ENCODE data around the gene EXD3. TPM values are rescaled to one million over a fixed set of nuclear protein-coding genes. Genes with fewer than 3 reads are reported as not detected.

The EXD3 gene
- total RNA-seq, 1 experiment from 2014 or later: 1.9 TPM

DNA sequence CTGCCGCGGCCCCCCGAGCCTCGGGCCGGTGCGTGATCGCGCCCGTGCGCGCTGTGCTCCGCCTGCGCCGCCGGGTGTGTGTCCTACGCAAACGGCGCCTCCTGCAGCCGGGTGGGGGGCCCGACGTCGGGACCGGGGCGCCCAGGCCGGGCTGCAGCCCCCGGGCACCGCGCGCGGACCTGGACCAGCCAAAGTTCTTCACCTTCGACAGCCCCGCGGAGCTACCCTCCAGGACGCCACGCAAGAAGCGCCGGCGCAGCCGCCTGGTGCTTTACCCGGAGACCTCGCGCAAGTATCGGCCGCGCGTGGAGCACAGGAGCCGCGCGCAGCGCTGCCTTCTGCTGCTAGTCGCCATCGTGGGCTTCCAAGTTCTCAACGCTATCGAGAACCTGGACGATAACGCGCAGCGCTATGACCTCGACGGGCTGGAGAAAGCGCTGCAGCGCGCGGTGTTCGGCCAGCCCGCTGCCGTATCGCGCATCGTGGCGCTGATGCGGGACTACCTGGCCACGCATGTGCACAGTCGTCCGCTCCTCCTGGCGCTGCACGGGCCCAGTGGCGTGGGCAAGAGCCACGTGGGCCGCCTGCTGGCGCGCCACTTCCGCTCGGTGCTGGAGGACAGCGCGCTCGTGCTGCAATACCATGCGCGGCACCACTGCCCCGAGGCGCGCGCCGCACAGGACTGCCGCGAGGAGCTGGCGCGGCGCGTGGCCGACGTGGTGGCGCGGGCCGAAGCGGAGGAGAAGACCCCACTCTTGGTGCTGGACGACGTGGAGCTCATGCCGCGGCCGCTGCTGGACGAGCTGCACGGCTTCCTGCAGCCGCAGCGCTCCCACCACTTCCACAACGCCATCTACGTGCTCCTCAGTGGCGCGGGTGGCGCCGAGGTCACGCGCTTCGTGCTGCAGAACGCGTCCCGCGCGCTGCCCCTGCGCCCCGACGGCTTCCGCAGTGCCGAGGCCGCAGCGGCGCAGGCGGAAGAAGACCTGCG lies 143.9 kb downstream of the EXD3 start:
- H3K27me3 ChIP-seq: no peaks in the 10 kb centered on the region

DNA sequence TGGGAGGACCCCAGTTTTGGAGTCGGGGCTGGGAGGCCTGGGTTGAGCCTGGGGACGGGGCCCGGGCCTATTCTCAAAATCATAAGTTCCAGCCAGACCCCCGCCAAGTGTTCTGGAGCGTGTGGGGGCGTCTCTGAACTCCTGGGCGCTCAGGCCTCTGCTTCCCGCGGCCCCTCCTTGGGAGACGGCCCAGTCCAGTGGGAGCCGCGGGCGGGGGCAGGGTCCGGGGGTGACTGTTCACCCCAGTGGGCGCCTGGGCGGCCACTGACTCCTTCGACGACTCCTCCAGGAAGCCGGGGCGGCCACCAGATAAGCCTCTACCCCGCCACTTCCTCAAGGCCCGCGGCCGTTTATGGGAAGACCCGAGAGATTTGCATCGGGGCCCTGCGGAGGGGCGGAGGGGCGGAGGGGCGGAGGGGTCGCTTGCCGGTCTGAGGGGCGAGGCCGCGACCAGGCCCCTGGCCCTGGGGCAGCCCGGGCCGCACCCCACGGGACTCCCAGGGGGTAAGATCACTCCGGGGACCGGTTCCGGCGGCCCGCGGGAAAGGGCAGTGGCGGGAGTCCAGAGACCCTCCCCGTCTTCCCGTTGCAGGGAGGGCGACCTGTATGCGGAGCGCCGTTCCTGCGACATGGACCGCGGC lies 144.8 kb downstream of the EXD3 start:
- DNase-seq: peak in 1 of 2 experiments; percentile 7
- Histone ChIP-seq H3K9me3 (replicated peaks) (no peaks in the 10 kb centered on the region), H3K36me3 (0 out of 2 replicates have a peak, but pooled peaks cover 2% of the 10 kb centered on the region), H3K27me3 (no peaks in the 10 kb centered on the region), H3K4me1 (peaks cover 31% of the 10 kb centered on the region), H3K27ac (peak overlapping the region; percentile 95), H3K4me3 (peak overlapping the region; percentile 45)

More for the DNA sequence above, 143.9 kb downstream of the EXD3 start:
- H3K9me3 ChIP-seq (replicated peaks): no peaks in the 10 kb centered on the region
- peaks cover 31% of the 10 kb centered on the region for H3K4me1 ChIP-seq
- DNase-seq: no peak
- H3K27ac ChIP-seq: no peak overlapping the region
- no peaks in the 10 kb centered on the region for H3K36me3 ChIP-seq
- no peak overlapping the region for H3K4me3 ChIP-seq

DNA sequence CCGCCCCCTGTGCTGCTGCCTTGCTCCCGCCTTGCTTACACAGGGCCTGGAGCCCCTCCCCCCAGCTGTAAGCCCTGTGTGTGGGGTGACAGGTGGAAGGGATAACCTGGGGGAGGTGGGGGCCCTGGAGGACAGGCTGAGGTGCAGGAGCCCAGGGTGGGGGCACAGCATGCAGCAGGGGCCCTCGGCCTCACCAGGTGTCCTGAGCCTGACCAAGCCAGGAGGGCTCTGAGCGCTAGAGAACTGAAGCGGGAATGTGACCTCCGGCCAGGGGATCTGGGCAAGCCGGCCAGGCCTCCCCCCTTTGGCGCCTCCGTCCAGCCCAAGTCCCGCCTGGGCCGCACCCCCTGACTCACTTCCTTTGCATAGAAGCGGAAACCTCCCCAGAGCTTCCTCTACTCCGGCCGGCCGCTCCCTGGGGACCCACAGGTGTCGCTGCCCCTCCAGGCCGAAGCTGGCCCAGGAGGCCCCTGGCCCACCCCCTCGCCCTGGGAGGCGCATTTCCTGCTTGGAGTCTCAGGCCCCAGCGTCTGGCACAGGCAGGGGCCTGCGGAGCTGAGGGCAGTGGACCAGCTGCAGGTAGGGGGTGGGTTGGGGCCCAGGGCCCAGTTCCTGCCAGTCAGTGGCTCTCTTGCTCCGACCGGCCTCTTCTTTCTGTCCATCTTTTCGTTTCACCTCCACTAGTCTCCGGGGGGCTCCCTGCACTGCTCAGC lies 145.5 kb downstream of the EXD3 start, which contains the start of gene TOR4A:
TOR4A (plus strand) TSS at position 398 of the 713 bp plus-strand sequence. CDS start 964 bp downstream, outside the sequence.
- H3K9me3 ChIP-seq (replicated peaks): no peaks in the 10 kb centered on the region
- peak; percentile 91 to 96 for DNase-seq
- H3K4me1 ChIP-seq: peaks cover 30% of the 10 kb centered on the region
- peaks cover 4% of the 10 kb centered on the region; the same call in 1 of the 2 replicates for H3K36me3 ChIP-seq
- H3K27ac ChIP-seq: peak within 1 kb of the TSS; percentile 95
- no peaks in the 10 kb centered on the region for H3K27me3 ChIP-seq
- H3K4me3 ChIP-seq: peak within 1 kb of the TSS; percentile 45

DNA sequence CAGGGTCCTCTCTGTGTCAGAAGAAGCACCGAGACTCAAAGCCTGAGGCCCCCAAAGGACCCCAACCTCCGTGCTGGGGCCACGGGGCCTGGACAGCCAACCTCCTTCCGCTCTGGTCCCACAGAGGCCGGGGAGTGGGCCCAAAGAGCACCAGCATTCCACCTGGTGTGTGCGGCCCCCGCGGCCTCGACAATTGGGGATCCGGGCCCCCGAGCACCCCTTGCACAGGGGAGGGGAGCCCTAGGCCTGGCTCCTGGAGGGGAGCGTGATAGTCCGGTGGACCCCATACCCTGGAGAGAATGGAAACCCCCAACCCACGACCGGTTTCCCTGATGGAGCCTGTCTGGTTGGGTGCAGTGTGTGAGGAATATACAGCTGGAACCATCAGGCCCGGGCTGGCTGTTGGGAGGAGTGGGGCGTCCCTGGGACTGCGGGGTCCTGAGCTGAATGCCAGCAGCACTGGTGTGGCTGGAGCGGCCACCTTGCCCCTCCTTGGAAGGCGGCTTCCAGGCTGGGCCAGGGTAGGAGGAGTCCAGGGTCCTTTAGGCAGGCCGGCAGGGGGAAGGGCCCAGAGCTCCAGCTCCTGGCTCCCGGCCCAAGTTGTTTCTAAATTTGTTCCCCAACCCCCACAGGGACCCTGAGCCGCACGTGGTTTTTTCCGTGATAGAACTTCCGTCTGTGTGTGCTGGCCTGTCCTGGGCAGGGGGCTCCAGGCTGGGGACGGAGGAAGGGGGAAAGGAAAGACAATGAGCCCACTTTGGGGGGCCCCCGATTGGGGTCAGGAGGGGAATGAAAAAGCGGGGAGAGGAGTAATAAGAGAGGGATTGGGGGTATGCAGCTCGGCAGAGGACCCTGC lies 146.3 kb downstream of the EXD3 start:
- peaks cover 10% of the 10 kb centered on the region for H3K36me3 ChIP-seq
- peak overlapping the region; percentile 45 for H3K4me3 ChIP-seq
- H3K27ac ChIP-seq: peak overlapping the region; percentile 95
- H3K4me1 ChIP-seq: peaks cover 23% of the 10 kb centered on the region
- H3K9me3 ChIP-seq (replicated peaks): no peaks in the 10 kb centered on the region
- H3K27me3 ChIP-seq: no peaks in the 10 kb centered on the region
- peak; percentile 87 to 90 for DNase-seq

DNA sequence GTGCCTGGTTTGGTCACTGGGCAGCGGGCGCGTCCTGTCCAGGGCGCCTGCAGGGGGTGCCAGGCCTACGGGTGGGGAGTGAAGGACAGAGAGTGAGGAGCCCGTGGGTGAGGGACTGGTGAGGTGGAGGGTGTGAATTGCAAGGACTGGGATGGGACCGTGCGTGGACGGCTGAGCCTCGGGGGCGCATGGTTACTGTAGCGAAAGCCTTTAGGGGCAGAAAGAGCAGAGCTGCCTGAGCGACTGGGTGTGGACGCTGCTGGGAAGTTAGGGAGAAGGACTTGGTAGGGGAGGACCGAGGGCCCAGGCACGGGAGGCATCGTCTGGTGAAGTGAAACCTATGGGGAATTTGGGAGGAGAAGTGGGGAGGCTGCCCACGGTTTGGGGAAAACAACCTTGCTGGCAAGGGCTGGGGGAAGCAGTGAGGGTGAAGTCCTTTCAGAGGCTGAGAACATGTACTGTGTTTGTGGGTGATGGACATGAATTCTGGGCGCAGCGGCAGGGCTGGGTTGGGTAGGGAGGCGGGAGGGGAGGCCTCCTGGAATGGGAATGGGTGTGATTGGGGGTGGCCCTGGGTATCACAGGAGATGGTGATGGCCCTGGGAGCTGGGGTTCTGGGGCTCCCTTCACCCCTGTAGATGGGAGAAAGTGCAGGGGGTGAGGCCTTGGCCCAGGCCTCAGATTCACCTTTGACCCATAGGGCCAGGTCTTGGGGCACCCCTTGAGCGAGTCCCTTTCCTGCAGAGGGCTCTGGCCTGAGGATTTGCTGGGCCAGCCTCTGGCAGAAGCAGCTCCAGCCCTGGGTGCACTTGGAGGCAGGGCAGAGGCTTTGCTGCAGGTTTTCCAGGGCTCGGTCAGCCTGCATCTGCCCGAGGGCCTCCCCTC lies 147.1 kb downstream of the EXD3 start:
- Histone ChIP-seq H3K9me3 (replicated peaks) (no peaks in the 10 kb centered on the region), H3K27me3 (no peaks in the 10 kb centered on the region), H3K27ac (peak overlapping the region; percentile 95), H3K4me1 (peaks cover 23% of the 10 kb centered on the region), H3K36me3 (peaks cover 10% of the 10 kb centered on the region), H3K4me3 (no peak overlapping the region)
- peak in 1 of 2 experiments; percentile 15 for DNase-seq

DNA sequence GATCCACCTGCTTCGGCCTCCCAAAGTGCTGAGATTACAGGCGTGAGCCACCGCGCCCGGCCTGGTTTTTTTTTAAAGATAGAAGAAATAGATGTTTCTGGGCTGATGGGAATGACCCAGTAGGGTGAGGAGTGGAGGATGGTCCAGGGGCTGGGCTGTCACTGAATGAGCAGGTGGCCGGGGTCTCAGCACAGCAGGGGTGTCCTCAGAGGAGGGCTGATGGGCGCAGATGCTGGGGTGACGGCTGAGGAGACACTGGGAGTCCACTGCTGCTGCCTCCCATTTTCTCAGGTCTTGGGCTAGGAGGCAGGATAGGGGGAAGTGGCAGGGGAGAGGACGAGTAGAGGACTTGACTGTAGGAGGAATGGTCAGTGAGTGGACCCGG lies 147.8 kb downstream of the EXD3 start:
- Histone ChIP-seq H3K4me1 (peaks cover 23% of the 10 kb centered on the region), H3K27me3 (no peaks in the 10 kb centered on the region), H3K9me3 (replicated peaks) (no peaks in the 10 kb centered on the region), H3K27ac (no peak overlapping the region), H3K36me3 (peaks cover 10% of the 10 kb centered on the region), H3K4me3 (no peak overlapping the region)
- DNase-seq: no peak

DNA sequence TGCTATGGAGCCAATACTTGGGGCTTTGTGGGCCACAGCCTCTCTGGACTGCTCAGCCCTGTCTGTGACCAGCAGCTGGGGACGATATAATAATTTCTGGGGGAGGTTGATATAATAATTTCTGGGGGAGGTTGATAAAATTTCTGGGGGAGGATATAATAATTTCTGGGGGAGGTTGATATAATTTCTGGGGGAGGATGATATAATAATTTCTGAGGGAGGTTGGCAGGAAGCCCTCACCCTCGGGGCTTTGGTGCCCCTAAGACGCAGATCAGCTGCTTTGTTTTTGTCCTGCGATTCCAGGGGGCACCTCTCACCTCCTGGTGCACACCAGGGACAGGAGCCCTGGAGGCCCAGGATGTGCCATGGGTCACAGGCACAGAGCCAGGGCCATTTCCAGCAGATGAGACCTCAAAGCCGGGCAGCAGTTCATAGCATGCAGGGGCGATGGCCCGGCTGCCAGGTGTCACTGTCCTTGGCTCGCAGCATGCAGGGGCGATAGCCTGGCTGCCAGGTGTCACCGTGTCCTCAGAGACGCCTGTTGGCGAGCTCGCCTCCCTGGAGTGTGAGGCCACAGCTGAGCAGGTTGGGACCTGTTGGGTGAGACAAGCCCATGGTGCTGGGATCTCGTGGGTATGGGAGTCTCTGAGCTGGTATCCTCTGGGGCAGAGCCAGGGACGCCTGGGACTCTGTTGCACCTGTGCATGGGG lies 149.2 kb downstream of the EXD3 start:
- Histone ChIP-seq H3K27me3 (no peaks in the 10 kb centered on the region), H3K27ac (no peak overlapping the region), H3K9me3 (replicated peaks) (no peaks in the 10 kb centered on the region), H3K4me3 (no peak overlapping the region), H3K36me3 (peaks cover 15% of the 10 kb centered on the region), H3K4me1 (peaks cover 23% of the 10 kb centered on the region)
- peak in 1 of 2 experiments; percentile 2 for DNase-seq

DNA sequence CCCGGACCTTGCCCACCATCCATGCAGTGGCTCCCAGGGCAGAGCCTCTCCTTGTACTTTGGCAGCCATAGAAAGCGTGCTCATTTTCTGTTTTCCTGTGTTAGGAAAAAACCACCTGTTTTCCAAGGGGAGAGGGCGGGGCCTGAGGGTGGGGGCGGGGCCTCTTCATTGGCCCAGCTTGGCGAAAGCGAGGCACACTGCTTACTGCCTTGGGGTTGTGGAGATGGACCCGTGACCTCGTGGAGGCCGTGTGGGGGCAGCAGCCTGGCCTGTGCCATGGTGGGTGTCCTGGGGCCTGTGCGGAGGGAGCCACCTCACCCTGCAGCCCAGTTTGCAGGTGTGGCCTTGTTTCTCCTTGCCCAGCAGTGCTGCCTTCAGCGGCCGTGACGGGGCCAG lies 149.9 kb downstream of the EXD3 start:
- no peak for DNase-seq
- no peak overlapping the region for H3K4me3 ChIP-seq
- no peaks in the 10 kb centered on the region for H3K9me3 ChIP-seq (replicated peaks)
- no peaks in the 10 kb centered on the region for H3K27me3 ChIP-seq
- H3K36me3 ChIP-seq: peaks cover 16% of the 10 kb centered on the region
- no peak overlapping the region for H3K27ac ChIP-seq
- H3K4me1 ChIP-seq: peaks cover 23% of the 10 kb centered on the region

DNA sequence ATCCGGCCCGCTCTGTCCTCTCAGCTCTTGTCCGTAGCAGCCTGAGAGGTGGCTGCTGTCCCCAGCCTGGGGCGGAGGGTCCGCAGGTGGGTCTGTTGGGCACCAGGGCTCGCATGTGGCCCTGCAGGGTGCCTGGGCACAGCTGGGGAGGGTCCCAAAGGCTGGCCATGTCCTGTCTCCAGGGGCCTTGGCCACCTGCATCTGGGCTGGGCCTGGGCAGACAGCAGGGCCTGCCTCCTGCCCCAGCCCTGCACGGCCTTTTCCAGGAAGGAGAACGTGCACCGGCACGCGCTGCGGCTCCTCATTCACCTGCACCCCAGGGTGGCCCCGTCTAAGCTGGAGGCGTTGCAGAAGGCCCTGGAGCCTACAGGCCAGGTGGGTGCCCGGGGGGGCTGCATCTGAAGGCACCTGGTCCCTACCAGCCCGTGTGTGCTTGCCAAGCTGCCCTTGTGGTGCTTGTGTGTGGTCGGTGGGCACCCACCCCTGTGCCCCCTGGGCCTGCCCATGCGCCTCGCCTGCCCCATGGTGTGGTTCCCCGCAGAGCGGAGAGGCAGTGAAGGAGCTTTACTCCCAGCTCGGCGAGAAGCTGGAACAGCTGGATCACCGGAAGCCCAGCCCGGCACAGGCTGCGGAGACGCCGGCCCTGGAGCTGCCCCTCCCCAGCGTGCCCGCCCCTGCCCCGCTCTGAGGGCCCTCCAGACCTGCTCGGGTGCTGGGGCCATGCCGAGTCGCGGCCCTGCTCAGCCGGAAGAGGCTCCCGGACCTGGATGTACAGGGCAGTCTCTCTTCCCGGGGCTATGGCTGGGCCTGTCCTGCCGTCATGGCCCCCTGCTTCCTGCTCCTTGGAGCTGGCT lies 150.5 kb downstream of the EXD3 start:
- no peak overlapping the region for H3K4me3 ChIP-seq
- no peak overlapping the region for H3K27ac ChIP-seq
- H3K4me1 ChIP-seq: peaks cover 18% of the 10 kb centered on the region
- peaks cover 22% of the 10 kb centered on the region for H3K36me3 ChIP-seq
- H3K27me3 ChIP-seq: no peaks in the 10 kb centered on the region
- no peaks in the 10 kb centered on the region for H3K9me3 ChIP-seq (replicated peaks)
- DNase-seq: no peak

DNA sequence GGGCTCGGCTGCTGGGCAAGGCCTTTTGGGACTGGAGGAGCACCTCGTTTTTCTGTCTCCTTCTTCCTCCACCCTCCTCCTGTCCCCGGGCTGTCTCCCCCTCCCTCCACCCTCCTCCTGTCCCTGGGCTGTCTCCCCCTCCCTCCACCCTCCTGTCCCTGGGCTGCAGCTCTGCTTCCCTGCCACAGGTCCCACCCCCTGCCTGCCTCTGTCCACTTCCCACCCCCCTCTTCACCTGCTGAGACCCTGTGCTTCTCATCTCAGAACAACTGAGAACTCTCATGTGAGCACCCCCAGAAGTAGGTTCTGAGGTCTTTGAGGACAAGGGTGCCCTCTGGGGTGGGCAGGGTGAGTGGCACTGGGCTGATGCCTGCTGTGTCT lies 151.3 kb downstream of the EXD3 start:
- H3K9me3 ChIP-seq (replicated peaks): no peaks in the 10 kb centered on the region
- no peaks in the 10 kb centered on the region for H3K27me3 ChIP-seq
- no peak for DNase-seq
- H3K36me3 ChIP-seq: peaks cover 22% of the 10 kb centered on the region
- no peak overlapping the region for H3K27ac ChIP-seq
- H3K4me3 ChIP-seq: no peak overlapping the region
- peaks cover 10% of the 10 kb centered on the region for H3K4me1 ChIP-seq

DNA sequence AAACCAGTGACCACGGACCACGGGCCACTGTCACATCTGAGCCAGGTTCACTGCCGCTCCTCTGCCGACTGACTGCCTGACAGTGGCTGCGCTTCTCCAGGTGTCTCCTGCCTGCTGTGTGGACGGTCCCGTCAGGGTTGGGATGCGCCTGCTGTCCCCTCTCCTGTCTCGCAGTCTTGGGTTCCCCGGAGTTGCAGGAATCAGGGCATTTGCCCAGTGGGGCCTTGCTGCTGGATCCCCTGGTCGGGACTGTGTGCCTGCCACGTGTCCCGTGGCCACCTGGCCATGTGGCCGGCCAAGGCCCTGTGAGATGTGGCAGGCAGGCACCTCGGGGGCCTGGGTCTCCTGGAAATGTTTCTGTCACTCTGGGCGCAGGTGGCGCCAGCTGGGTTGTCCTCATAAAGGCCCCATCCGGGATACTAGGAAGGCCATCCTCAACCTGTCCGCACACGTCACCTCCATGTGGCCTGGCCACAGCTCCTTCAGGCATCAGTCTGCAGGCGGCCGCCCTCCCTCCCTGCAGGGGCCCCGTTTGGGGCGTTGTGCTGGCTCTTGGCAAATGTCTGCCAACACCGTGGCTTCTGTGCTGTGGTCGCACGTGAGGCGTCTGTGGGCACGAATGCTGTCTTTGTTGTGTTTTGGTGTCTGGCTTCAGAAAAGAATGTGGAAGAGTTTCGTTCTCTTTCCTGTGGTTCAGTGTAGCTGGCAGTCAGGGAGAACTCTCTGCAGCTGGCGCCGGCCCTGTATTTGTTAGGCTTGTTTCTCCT lies 151.8 kb downstream of the EXD3 start:
- Histone ChIP-seq H3K9me3 (replicated peaks) (no peaks in the 10 kb centered on the region), H3K4me3 (no peak overlapping the region), H3K4me1 (peaks cover 4% of the 10 kb centered on the region), H3K27ac (no peak overlapping the region), H3K27me3 (no peaks in the 10 kb centered on the region), H3K36me3 (peaks cover 27% of the 10 kb centered on the region)
- DNase-seq: no peak

All from SJCRH30 (cell line).